Lower leg skin (tissue), 3 donors: ENCODE measurements around the gene RTL3.

Source experiments
- POLR2A ChIP-seq, 2 donors: fragments of 450-650 bp; IDR thresholded peaks; one replicate each; pipeline ENCODE4 v1.6.1; 2016 to 2017; ENCODE audit warnings: antibody characterized with exemption in 2 of 2, mild to moderate bottlenecking in 1 of 2, moderate library complexity in 1 of 2
- TF ChIP-seq, protein P1 (sequence below), 3 donors: fragments of 450-650 bp; IDR thresholded peaks; one replicate each; pipeline ENCODE4 v1.5.1; 2016; ENCODE audit warnings: antibody characterized with exemption in 3 of 3, mild to moderate bottlenecking in 3 of 3, moderate library complexity in 2 of 3

DNA sequence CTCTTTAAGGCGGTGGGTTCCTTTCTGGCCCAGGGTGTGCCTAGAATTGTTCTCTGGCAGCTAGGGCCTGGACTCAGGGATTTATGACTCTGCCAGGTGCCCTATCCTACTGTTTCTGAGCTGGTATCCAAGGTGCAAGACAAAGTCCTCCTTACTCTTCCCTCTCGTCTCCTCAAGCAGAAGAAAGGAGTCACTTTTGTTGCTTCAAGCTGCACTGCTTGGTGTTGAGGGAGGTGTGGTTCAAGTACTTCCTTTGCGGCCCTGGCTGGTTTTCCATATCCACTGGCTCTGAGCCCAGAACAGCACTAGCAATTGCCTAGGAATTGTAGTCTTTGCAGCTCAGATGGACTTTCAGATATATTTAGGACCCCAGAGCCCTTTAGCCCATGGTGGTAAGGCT is 39.3 kb downstream of the RTL3 start:
- TF ChIP-seq, protein P1, sequence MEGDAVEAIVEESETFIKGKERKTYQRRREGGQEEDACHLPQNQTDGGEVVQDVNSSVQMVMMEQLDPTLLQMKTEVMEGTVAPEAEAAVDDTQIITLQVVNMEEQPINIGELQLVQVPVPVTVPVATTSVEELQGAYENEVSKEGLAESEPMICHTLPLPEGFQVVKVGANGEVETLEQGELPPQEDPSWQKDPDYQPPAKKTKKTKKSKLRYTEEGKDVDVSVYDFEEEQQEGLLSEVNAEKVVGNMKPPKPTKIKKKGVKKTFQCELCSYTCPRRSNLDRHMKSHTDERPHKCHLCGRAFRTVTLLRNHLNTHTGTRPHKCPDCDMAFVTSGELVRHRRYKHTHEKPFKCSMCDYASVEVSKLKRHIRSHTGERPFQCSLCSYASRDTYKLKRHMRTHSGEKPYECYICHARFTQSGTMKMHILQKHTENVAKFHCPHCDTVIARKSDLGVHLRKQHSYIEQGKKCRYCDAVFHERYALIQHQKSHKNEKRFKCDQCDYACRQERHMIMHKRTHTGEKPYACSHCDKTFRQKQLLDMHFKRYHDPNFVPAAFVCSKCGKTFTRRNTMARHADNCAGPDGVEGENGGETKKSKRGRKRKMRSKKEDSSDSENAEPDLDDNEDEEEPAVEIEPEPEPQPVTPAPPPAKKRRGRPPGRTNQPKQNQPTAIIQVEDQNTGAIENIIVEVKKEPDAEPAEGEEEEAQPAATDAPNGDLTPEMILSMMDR (IDR thresholded peaks at IDR 0.05) = no peak
- TF ChIP-seq POLR2A (IDR thresholded peaks at IDR 0.05) = no peak
